ENCODE results near the gene ELF1.

The ELF1 gene

GRCh38 chr13:41029629-41030028 is 10.5 kb upstream of the ELF1 start:
- TF ChIP-seq ZNF274 (IDR thresholded peaks at IDR 0.05; ENCODE audit: low read depth, low read length) = no peak

GRCh38 chr13:41028051-41028450 is 8.9 kb upstream of the ELF1 start:
- TF ChIP-seq ZNF274 (IDR thresholded peaks at IDR 0.05; ENCODE audit: low read depth, low read length) = no peak
- H3K4me3 ChIP-seq (ENCODE audit: low read length) = no peak overlapping the region

More at GRCh38 chr13:41029629-41030028, 10.5 kb upstream of the ELF1 start:
- H3K4me3 ChIP-seq (ENCODE audit: low read length) = no peak overlapping the region

- H3K4me3 ChIP-seq (ENCODE audit: low read length) = no peak overlapping the region
- no peak for TF ChIP-seq ZNF274 (IDR thresholded peaks at IDR 0.05; ENCODE audit: low read depth, low read length)
Observed at GRCh38 chr13:41026788-41027187, 7.7 kb upstream of the ELF1 start.

- TF ChIP-seq ZNF274 (IDR thresholded peaks at IDR 0.05; ENCODE audit: low read depth, low read length) = no peak
- no peak overlapping the region for H3K4me3 ChIP-seq (ENCODE audit: low read length)
Observed at GRCh38 chr13:41025518-41025917, 6.4 kb upstream of the ELF1 start.

- no peak overlapping the region; the same call in 1 of the 2 replicates for H3K4me3 ChIP-seq (ENCODE audit: low read length)
- no peak for TF ChIP-seq ZNF274 (IDR thresholded peaks at IDR 0.05; ENCODE audit: low read depth, low read length)
Observed at GRCh38 chr13:41019578-41020347, 647 bp upstream of the ELF1 start.

GRCh38 chr13:41018602-41018948 is 541 bp downstream of the ELF1 start:
- peak overlapping the region; percentile 97; the same call in 1 of the 2 replicates for H3K4me3 ChIP-seq (ENCODE audit: low read length)
- TF ChIP-seq ZNF274 (IDR thresholded peaks at IDR 0.05; ENCODE audit: low read depth, low read length) = no peak

- peak overlapping the region; percentile 97; the same call in 1 of the 2 replicates for H3K4me3 ChIP-seq (ENCODE audit: low read length)
- no peak for TF ChIP-seq ZNF274 (IDR thresholded peaks at IDR 0.05; ENCODE audit: low read depth, low read length)
Observed at GRCh38 chr13:41017817-41018601, 1.1 kb downstream of the ELF1 start.

- no peak for TF ChIP-seq ZNF274 (IDR thresholded peaks at IDR 0.05; ENCODE audit: low read depth, low read length)
- peak overlapping the region; percentile 97 for H3K4me3 ChIP-seq (ENCODE audit: low read length)
Observed at GRCh38 chr13:41017159-41017558, 2.0 kb downstream of the ELF1 start.

- TF ChIP-seq ZNF274 (IDR thresholded peaks at IDR 0.05; ENCODE audit: low read depth, low read length) = no peak
- H3K4me3 ChIP-seq (ENCODE audit: low read length) = peak overlapping the region; percentile 90; the same call in 1 of the 2 replicates
Observed at GRCh38 chr13:41015920-41016319, 3.2 kb downstream of the ELF1 start.

- H3K4me3 ChIP-seq (ENCODE audit: low read length) = no peak overlapping the region; the same call in 1 of the 2 replicates
- TF ChIP-seq ZNF274 (IDR thresholded peaks at IDR 0.05; ENCODE audit: low read depth, low read length) = no peak
Observed at GRCh38 chr13:41013835-41014234, 5.3 kb downstream of the ELF1 start.

- H3K4me3 ChIP-seq (ENCODE audit: low read length) = no peak overlapping the region
- TF ChIP-seq ZNF274 (IDR thresholded peaks at IDR 0.05; ENCODE audit: low read depth, low read length) = no peak
Observed at GRCh38 chr13:41012536-41012935, 6.6 kb downstream of the ELF1 start.

- H3K4me3 ChIP-seq (ENCODE audit: low read length) = no peak overlapping the region
- TF ChIP-seq ZNF274 (IDR thresholded peaks at IDR 0.05; ENCODE audit: low read depth, low read length) = no peak
Observed at GRCh38 chr13:41011382-41011956, 7.6 kb downstream of the ELF1 start.

- peak overlapping the region; percentile 70; the same call in 1 of the 2 replicates for H3K4me3 ChIP-seq (ENCODE audit: low read length)
- TF ChIP-seq ZNF274 (IDR thresholded peaks at IDR 0.05; ENCODE audit: low read depth, low read length) = no peak
Observed at GRCh38 chr13:41008349-41008980, 10.7 kb downstream of the ELF1 start.

GRCh38 chr13:41007744-41008128 is 11.4 kb downstream of the ELF1 start:
- H3K4me3 ChIP-seq (ENCODE audit: low read length) = peak overlapping the region; percentile 70; the same call in 1 of the 2 replicates
- no peak for TF ChIP-seq ZNF274 (IDR thresholded peaks at IDR 0.05; ENCODE audit: low read depth, low read length)
